Lower leg skin (tissue), 3 donors: ENCODE data around the gene TMOD3.

ENCODE experiments used
- CTCF ChIP-seq, 3 donors: fragments of 450-650 bp; IDR thresholded peaks; one replicate each; pipeline ENCODE4 v1.5.1; 2016; ENCODE audit warnings: antibody characterized with exemption in 3 of 3, mild to moderate bottlenecking in 3 of 3, moderate library complexity in 2 of 3
- POLR2A ChIP-seq, 2 donors: fragments of 450-650 bp; IDR thresholded peaks; one replicate each; pipeline ENCODE4 v1.6.1; 2016 to 2017; ENCODE audit warnings: antibody characterized with exemption in 2 of 2, mild to moderate bottlenecking in 1 of 2, moderate library complexity in 1 of 2

DNA sequence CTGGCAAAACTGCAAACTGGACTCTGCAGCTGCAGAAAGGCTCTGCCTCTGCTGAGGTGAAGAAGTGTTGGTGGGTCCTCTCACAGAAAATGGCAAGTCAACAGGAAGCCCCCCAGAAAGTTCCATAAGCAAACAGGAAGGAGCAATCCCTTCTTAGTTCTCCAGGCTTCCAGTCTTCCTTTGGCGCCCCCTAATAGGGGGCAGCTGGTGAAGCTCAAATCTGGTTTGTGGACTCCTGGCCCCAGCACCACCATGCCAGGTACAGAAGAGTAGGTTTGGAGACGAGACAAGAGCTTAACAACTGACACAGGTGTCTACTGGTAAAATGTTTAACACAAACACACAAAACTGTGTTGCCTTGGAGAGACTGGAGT is 106.6 kb downstream of the TMOD3 start:
- no peak for TF ChIP-seq POLR2A (IDR thresholded peaks at IDR 0.05)
- no peak for TF ChIP-seq CTCF (IDR thresholded peaks at IDR 0.05)
